Suppressor macrophage treated with lipopolysaccharide for 4 hours (primary cell): Measurements from ENCODE around the gene HRH4.

Source experiments
- DNase-seq: peaks from one replicate; pipeline ENCODE4 v3.0.0-alpha.2; 2020

The HRH4 gene

DNA sequence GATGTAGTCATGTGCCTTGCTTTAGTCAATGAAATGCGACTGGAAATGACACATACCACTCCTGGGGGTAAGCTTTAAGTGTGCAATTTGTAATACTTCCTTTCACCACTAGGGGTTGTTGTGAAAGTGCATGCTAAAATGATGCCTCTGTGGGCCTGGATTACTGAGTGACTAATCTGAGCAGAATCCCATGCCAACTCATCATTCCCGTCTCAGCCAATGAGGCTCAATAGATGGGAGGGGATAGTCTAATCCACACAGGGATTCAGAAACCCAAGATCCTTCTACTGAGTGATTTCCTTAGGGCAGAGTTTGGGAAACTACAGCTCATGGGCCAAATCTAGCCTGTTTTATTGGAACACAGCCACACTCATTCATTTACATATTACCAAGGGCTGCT is 54.0 kb downstream of the HRH4 start:
- DNase-seq, result peak; percentile 58

DNA sequence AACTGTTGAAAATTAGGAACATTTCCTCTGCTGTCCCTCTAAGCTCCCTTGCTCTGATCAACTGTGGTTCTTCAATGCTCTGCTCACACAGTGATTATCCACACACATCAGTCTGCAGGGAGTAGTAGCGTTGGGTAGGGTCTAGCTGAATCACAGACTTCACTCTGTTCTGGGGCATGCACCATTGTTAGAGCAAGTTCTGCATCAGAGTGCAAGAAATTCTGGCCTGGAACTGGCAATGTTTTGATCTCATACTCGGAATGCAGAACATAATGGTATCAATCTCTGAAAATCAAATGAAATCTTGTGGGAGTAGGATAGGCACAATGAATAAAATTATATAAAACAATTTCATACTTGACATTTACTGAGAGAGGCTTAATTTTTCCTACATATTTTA is 55.3 kb downstream of the HRH4 start:
- DNase-seq, result no peak

DNA sequence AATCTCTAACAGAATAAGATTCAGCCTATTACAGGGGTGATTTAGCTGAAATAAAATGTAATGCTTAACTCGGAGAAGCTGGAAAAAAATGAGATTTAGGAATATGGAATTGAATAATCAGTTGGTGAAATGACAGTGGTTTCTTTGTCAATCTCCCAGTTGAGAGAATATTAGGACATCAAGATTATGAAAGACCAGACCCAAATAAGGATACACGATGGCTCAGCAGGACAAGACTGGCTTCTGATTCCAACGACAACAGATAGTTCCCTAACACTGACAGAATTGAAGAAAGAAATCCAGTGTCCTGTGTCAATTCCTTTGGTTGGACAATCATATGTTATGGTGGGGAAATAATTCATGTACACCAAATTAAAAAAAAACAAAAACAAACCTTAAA is 55.8 kb downstream of the HRH4 start:
- peak; percentile 46 for DNase-seq

DNA sequence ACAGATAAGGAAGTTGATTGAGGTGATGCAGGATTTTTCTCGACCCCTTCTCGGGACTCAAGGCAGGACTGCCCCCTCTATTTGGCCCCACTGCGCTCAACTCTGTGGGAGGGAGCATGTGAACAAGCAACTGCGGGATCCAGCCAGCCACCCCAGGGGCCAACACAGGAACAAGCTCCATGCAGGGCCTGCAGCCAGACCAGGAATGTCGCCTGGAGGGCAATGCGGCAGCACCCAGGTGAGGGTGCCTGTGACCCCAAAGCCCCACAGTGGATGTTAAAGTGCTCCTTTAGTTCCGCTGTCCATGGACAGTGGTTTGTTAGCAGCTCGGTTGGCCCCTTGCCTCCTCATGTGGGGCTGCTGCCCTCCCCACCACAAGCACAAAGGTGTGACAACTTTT is 57.1 kb downstream of the HRH4 start:
- no peak for DNase-seq

DNA sequence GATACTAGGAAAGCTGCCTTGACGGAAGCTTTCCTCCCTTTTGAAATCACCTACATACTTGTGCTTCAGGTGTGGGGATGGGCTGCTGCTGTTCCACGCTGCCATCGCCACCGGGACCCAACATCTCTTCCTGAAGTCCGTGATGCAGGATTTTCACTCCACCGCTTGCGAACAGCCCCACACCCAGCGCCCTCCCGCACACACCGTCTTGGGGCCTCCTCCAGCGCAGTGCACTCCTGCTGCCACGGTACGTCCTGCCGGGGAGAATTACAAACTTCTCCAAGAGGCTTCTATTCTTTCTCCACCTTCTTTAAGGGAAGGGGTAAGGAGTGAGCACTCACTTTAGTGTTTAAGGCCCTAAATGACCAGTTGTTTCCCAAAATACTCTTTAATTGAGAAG is 58.2 kb downstream of the HRH4 start:
- DNase-seq, result no peak
